ENCODE data around the gene ZNF841. TPM values are rescaled to one million over a fixed set of nuclear protein-coding genes. Genes with fewer than 3 reads are reported as not detected.
"Not testable (repeated sequence)": the region's sequence is repeated elsewhere in the genome, so short reads cannot be mapped to it uniquely, and the experiment has no call there.

The ZNF841 gene
- total and polyA plus RNA-seq, 2 donors: 6.4 to 13.7 TPM

GRCh38 chr19:52039169-52039568, 56.4 kb downstream of the ZNF841 start:
- no peak overlapping the region for H3K4me3 ChIP-seq (ENCODE audit: low read length in 2 of 2)
- H3K36me3 ChIP-seq (ENCODE audit: control insufficient read depth in 2 of 2, insufficient read depth in 2 of 2, low read length in 1 of 2): peaks cover 47 to 48% of the 10 kb centered on the region in 2 donors
- DNase-seq (ENCODE audit: low read depth in 6 of 9, low spot score in 9 of 9): no peak
- H3K4me1 ChIP-seq (ENCODE audit: control insufficient read depth in 2 of 2, insufficient read depth in 2 of 2, low read length in 2 of 2): no peaks in the 10 kb centered on the region
- no peaks in the 10 kb centered on the region for H3K27me3 ChIP-seq (ENCODE audit: control insufficient read depth in 2 of 2, insufficient read depth in 1 of 2, low read length in 1 of 2)
- H3K27ac ChIP-seq (ENCODE audit: low read depth in 1 of 2, low read length in 1 of 2): no peak overlapping the region
- peaks cover 2 to 15% of the 10 kb centered on the region in 2 donors for H3K9me3 ChIP-seq (ENCODE audit: control insufficient read depth in 2 of 2, insufficient read depth in 1 of 2, low read length in 1 of 2)
- WGBS: 99% methylated on average over 4 of the region's 4 CpGs

- H3K27ac ChIP-seq (ENCODE audit: low read depth in 1 of 2, low read length in 1 of 2): no peak overlapping the region
- peaks cover 28 to 37% of the 10 kb centered on the region in 2 donors for H3K36me3 ChIP-seq (ENCODE audit: control insufficient read depth in 2 of 2, insufficient read depth in 2 of 2, low read length in 1 of 2)
- peaks cover 13 to 14% of the 10 kb centered on the region in 2 donors for H3K9me3 ChIP-seq (ENCODE audit: control insufficient read depth in 2 of 2, insufficient read depth in 1 of 2, low read length in 1 of 2)
- 98% methylated on average over 12 of the region's 12 CpGs for WGBS
- H3K4me3 ChIP-seq (ENCODE audit: low read length in 2 of 2): no peak overlapping the region
- H3K27me3 ChIP-seq (ENCODE audit: control insufficient read depth in 2 of 2, insufficient read depth in 1 of 2, low read length in 1 of 2): no peaks in the 10 kb centered on the region
- no peaks in the 10 kb centered on the region for H3K4me1 ChIP-seq (ENCODE audit: control insufficient read depth in 2 of 2, insufficient read depth in 2 of 2, low read length in 2 of 2)
- no peak for DNase-seq (ENCODE audit: low read depth in 6 of 9, low spot score in 9 of 9)
Observed at GRCh38 chr19:52034051-52034728, 61.4 kb downstream of the ZNF841 start.

GRCh38 chr19:52028780-52029123, 66.8 kb downstream of the ZNF841 start:
- H3K4me3 ChIP-seq (ENCODE audit: low read length in 2 of 2): peak overlapping the region; percentile 95
- no peaks in the 10 kb centered on the region for H3K27me3 ChIP-seq (ENCODE audit: control insufficient read depth in 2 of 2, insufficient read depth in 1 of 2, low read length in 1 of 2)
- peaks cover 10 to 18% of the 10 kb centered on the region in 2 donors for H3K9me3 ChIP-seq (ENCODE audit: control insufficient read depth in 2 of 2, insufficient read depth in 1 of 2, low read length in 1 of 2)
- DNase-seq (ENCODE audit: low read depth in 6 of 9, low spot score in 9 of 9): no peak
- H3K36me3 ChIP-seq (ENCODE audit: control insufficient read depth in 2 of 2, insufficient read depth in 2 of 2, low read length in 1 of 2): peaks cover 13 to 22% of the 10 kb centered on the region in 2 donors
- H3K4me1 ChIP-seq (ENCODE audit: control insufficient read depth in 2 of 2, insufficient read depth in 2 of 2, low read length in 2 of 2): peaks cover 0 to 5% of the 10 kb centered on the region in 2 donors
- peak overlapping the region; percentile 91 to 95 for H3K27ac ChIP-seq (ENCODE audit: low read depth in 1 of 2, low read length in 1 of 2)
- WGBS: 21% methylated on average over 5 of the region's 5 CpGs

GRCh38 chr19:52028027-52028779, 67.4 kb downstream of the ZNF841 start, which contains the start of gene ZNF614:
TSS of gene ZNF614 (minus strand) at chr19:52028379. CDS start at chr19:52025745, 2,634 bp downstream.
- peaks cover 10 to 19% of the 10 kb centered on the region in 2 donors for H3K9me3 ChIP-seq (ENCODE audit: control insufficient read depth in 2 of 2, insufficient read depth in 1 of 2, low read length in 1 of 2)
- H3K36me3 ChIP-seq (ENCODE audit: control insufficient read depth in 2 of 2, insufficient read depth in 2 of 2, low read length in 1 of 2): peaks cover 13 to 28% of the 10 kb centered on the region in 2 donors
- H3K4me3 ChIP-seq (ENCODE audit: low read length in 2 of 2): peak within 1 kb of the TSS; percentile 95
- peaks cover 0 to 5% of the 10 kb centered on the region in 2 donors for H3K4me1 ChIP-seq (ENCODE audit: control insufficient read depth in 2 of 2, insufficient read depth in 2 of 2, low read length in 2 of 2)
- under 1% methylated on average over 53 of the region's 53 CpGs for WGBS
- DNase-seq (ENCODE audit: low read depth in 6 of 9, low spot score in 9 of 9): peak; percentile 71 to 92 (median 80)
- H3K27me3 ChIP-seq (ENCODE audit: control insufficient read depth in 2 of 2, insufficient read depth in 1 of 2, low read length in 1 of 2): no peaks in the 10 kb centered on the region
- peak within 1 kb of the TSS; percentile 91 to 95 for H3K27ac ChIP-seq (ENCODE audit: low read depth in 1 of 2, low read length in 1 of 2)

GRCh38 chr19:52026255-52026990, 69.1 kb downstream of the ZNF841 start:
- not testable (repeated sequence) for H3K27ac ChIP-seq (ENCODE audit: low read depth in 1 of 2, low read length in 1 of 2); H3K4me1 ChIP-seq (ENCODE audit: control insufficient read depth in 2 of 2, insufficient read depth in 2 of 2, low read length in 2 of 2); H3K4me3 ChIP-seq (ENCODE audit: low read length in 2 of 2); DNase-seq (ENCODE audit: low read depth in 6 of 9, low spot score in 9 of 9); H3K27me3 ChIP-seq (ENCODE audit: control insufficient read depth in 2 of 2, insufficient read depth in 1 of 2, low read length in 1 of 2)
- peaks cover 25 to 35% of the 10 kb centered on the region in 2 donors for H3K36me3 ChIP-seq (ENCODE audit: control insufficient read depth in 2 of 2, insufficient read depth in 2 of 2, low read length in 1 of 2)
- H3K9me3 ChIP-seq (ENCODE audit: control insufficient read depth in 2 of 2, insufficient read depth in 1 of 2, low read length in 1 of 2): peaks cover 13 to 19% of the 10 kb centered on the region in 2 donors
- 94% methylated on average over 15 of the region's 15 CpGs for WGBS

- not testable (repeated sequence) for DNase-seq (ENCODE audit: low read depth in 6 of 9, low spot score in 9 of 9); H3K27me3 ChIP-seq (ENCODE audit: control insufficient read depth in 2 of 2, insufficient read depth in 1 of 2, low read length in 1 of 2); H3K4me1 ChIP-seq (ENCODE audit: control insufficient read depth in 2 of 2, insufficient read depth in 2 of 2, low read length in 2 of 2); H3K27ac ChIP-seq (ENCODE audit: low read depth in 1 of 2, low read length in 1 of 2); H3K4me3 ChIP-seq (ENCODE audit: low read length in 2 of 2)
- peaks cover 34 to 50% of the 10 kb centered on the region in 2 donors for H3K36me3 ChIP-seq (ENCODE audit: control insufficient read depth in 2 of 2, insufficient read depth in 2 of 2, low read length in 1 of 2)
- H3K9me3 ChIP-seq (ENCODE audit: control insufficient read depth in 2 of 2, insufficient read depth in 1 of 2, low read length in 1 of 2): peaks cover 17 to 19% of the 10 kb centered on the region in 2 donors
- WGBS: 99% methylated on average over 4 of the region's 4 CpGs
Observed at GRCh38 chr19:52024478-52024877, 71.1 kb downstream of the ZNF841 start.

- Histone ChIP-seq H3K27me3 (ENCODE audit: control insufficient read depth in 2 of 2, insufficient read depth in 1 of 2, low read length in 1 of 2) (no peaks in the 10 kb centered on the region), H3K4me3 (ENCODE audit: low read length in 2 of 2) (no peak overlapping the region), H3K36me3 (ENCODE audit: control insufficient read depth in 2 of 2, insufficient read depth in 2 of 2, low read length in 1 of 2) (peaks cover 44 to 61% of the 10 kb centered on the region in 2 donors), H3K9me3 (ENCODE audit: control insufficient read depth in 2 of 2, insufficient read depth in 1 of 2, low read length in 1 of 2) (peaks cover 22 to 23% of the 10 kb centered on the region in 2 donors), H3K27ac (ENCODE audit: low read depth in 1 of 2, low read length in 1 of 2) (no peak overlapping the region), H3K4me1 (ENCODE audit: control insufficient read depth in 2 of 2, insufficient read depth in 2 of 2, low read length in 2 of 2) (peaks cover 0 to 1% of the 10 kb centered on the region in 2 donors)
- 99% methylated on average over 15 of the region's 15 CpGs for WGBS
- DNase-seq (ENCODE audit: low read depth in 6 of 9, low spot score in 9 of 9): no peak
Observed at GRCh38 chr19:52022193-52022592, 73.4 kb downstream of the ZNF841 start.

- WGBS: 98% methylated on average over 4 of the region's 4 CpGs
- no peaks in the 10 kb centered on the region for H3K4me1 ChIP-seq (ENCODE audit: control insufficient read depth in 2 of 2, insufficient read depth in 2 of 2, low read length in 2 of 2)
- H3K27me3 ChIP-seq (ENCODE audit: control insufficient read depth in 2 of 2, insufficient read depth in 1 of 2, low read length in 1 of 2): no peaks in the 10 kb centered on the region
- H3K4me3 ChIP-seq (ENCODE audit: low read length in 2 of 2): no peak overlapping the region
- H3K36me3 ChIP-seq (ENCODE audit: control insufficient read depth in 2 of 2, insufficient read depth in 2 of 2, low read length in 1 of 2): peaks cover 57 to 69% of the 10 kb centered on the region in 2 donors
- no peak for DNase-seq (ENCODE audit: low read depth in 6 of 9, low spot score in 9 of 9)
- H3K9me3 ChIP-seq (ENCODE audit: control insufficient read depth in 2 of 2, insufficient read depth in 1 of 2, low read length in 1 of 2): peaks cover 23 to 27% of the 10 kb centered on the region in 2 donors
- no peak overlapping the region for H3K27ac ChIP-seq (ENCODE audit: low read depth in 1 of 2, low read length in 1 of 2)
Observed at GRCh38 chr19:52020506-52020905, 75.1 kb downstream of the ZNF841 start.
